Esophagus squamous epithelium (tissue), 4 donors: ENCODE results near the gene DGKQ.

ENCODE experiments used
- POLR2A ChIP-seq, 4 donors: fragments of 450-650 bp; IDR thresholded peaks; one replicate each; pipeline ENCODE4 v1.6.1; 2017; ENCODE audit warnings: antibody characterized with exemption in 4 of 4, mild to moderate bottlenecking in 4 of 4, moderate library complexity in 3 of 4
- TF ChIP-seq, protein P1 (sequence below), 6 experiments: fragments of 450-650 bp in 4 of 6; fragments of 200-600 bp in 2 of 6; sonication (generic) in 2 of 6; IDR thresholded peaks; one replicate each; pipeline ENCODE4 v1.5.1; 2016 to 2019; ENCODE audit warnings: antibody characterized with exemption in 6 of 6, mild to moderate bottlenecking in 4 of 6, moderate library complexity in 4 of 6

DNA sequence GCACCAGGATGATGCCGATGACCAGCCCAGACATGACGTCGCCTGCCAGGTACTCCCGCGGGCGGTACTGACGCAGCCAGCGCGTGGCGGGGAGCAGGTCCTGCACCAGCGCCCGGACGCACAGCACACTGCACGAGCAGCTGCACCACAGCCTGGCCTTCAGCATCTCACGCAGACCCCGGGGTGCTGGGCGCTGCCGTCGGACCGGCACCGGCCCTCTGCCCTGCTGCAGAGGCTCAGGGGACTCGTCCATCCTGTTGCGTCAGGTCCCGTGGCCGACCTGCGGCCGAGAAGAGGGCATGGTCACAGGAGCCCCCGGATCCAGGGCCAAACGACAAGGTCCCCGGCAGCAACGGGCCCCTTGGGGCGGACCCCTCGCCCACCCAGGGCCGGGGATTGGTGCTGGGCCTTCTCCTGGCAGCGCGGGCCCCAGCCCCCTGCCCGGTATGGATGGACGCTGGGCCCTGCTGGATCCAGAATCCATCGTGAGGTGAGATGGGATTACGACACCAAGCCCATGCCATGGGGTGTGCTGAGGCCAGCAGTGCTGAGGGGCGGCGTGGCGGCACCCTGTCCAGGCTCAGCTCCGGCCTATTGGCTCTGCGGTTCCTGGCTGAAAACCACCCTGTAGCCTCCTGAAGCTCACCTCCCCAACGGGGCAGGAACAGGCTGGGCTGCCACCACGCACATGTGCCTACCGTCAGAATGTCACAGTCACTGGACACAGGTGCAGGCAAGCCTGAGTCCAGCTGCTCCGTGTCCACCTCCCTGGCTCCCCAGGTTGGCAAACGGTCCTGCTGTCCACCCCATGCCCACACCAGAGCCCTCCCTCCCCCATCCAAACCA, 18.3 kb upstream of the DGKQ start:
- TF ChIP-seq POLR2A (IDR thresholded peaks at IDR 0.05) = no peak
- TF ChIP-seq, protein P1, sequence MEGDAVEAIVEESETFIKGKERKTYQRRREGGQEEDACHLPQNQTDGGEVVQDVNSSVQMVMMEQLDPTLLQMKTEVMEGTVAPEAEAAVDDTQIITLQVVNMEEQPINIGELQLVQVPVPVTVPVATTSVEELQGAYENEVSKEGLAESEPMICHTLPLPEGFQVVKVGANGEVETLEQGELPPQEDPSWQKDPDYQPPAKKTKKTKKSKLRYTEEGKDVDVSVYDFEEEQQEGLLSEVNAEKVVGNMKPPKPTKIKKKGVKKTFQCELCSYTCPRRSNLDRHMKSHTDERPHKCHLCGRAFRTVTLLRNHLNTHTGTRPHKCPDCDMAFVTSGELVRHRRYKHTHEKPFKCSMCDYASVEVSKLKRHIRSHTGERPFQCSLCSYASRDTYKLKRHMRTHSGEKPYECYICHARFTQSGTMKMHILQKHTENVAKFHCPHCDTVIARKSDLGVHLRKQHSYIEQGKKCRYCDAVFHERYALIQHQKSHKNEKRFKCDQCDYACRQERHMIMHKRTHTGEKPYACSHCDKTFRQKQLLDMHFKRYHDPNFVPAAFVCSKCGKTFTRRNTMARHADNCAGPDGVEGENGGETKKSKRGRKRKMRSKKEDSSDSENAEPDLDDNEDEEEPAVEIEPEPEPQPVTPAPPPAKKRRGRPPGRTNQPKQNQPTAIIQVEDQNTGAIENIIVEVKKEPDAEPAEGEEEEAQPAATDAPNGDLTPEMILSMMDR (IDR thresholded peaks at IDR 0.05) = no peak
